Gastrocnemius medialis (tissue), 4 donors: ENCODE data around the gene C7orf57.
"Not testable (repeated sequence)": the region's sequence is repeated elsewhere in the genome, so short reads cannot be mapped to it uniquely, and the experiment has no call there.

Experiments used
- CTCF ChIP-seq, 5 experiments: fragments of 450-650 bp in 3 of 5; fragments of 200-600 bp in 2 of 5; sonication (generic) in 2 of 5; IDR thresholded peaks in 4 of 5; conservative IDR thresholded peaks in 1 of 5; 1 replicate in 4 of 5; 2 replicates in 1 of 5; pipeline ENCODE4 v1.5.1; 2016 to 2019; ENCODE audit warnings: antibody characterized with exemption in 5 of 5, mild to moderate bottlenecking in 3 of 5, moderate library complexity in 3 of 5
- POLR2A ChIP-seq, 2 donors: fragments of 450-650 bp; IDR thresholded peaks; one replicate each; pipeline ENCODE4 v1.6.1; 2017; ENCODE audit warnings: antibody characterized with exemption in 2 of 2, mild to moderate bottlenecking in 2 of 2, moderate library complexity in 2 of 2

- TF ChIP-seq CTCF (IDR thresholded peaks at IDR 0.05 in 4 of 5, conservative IDR thresholded peaks at IDR 0.05 in 1 of 5); POLR2A (IDR thresholded peaks at IDR 0.05): not testable (repeated sequence)
Measured at GRCh38 chr7:48082378-48082777, 47.0 kb downstream of the C7orf57 start.
